ENCODE results near the gene ZDHHC23.

The ZDHHC23 gene

GRCh38 chr3:114011059-114011797 is 63.4 kb downstream of the ZDHHC23 start:
- DNase-seq: no peak
